H1 (cell line): ENCODE measurements around the gene CDC37.

Source experiments
- CBX8 ChIP-seq: fragments of 300-800, 300-1000 bp; sonication (generic); IDR thresholded peaks from 2 replicates; pipeline ENCODE4 v1.7.1; 2016; ENCODE audit warnings: low read depth, low read length, borderline replicate concordance
- CREB1 ChIP-seq: IDR thresholded peaks from 2 replicates; pipeline ENCODE4 v1.6.1; 2012; ENCODE audit warnings: inconsistent platforms
- CTCF ChIP-seq, 3 experiments: IDR thresholded peaks; 1 replicate in 2 of 3; 2 replicates in 1 of 3; pipeline versions ENCODE4 v1.5.1 to v1.6.1; 2011; ENCODE audit warnings: low read length in 3 of 3, mild to moderate bottlenecking in 3 of 3, inconsistent platforms in 2 of 3, low read depth in 1 of 3, moderate library complexity in 1 of 3; ENCODE audit not compliant: insufficient read depth in 1 of 3; ENCODE audit errors: control extremely low read depth in 1 of 3
- POLR2AphosphoS5 ChIP-seq: IDR thresholded peaks from 2 replicates; pipeline ENCODE4 v1.6.1; 2011; ENCODE audit warnings: low read depth, low read length
- SP1 ChIP-seq: IDR thresholded peaks from 2 replicates; pipeline ENCODE4 v1.6.1; 2011; ENCODE audit warnings: low read depth, low read length

GRCh38 chr19:10395436-10395835 lies 7.9 kb downstream of the CDC37 start:
- TF ChIP-seq CTCF (IDR thresholded peaks at IDR 0.05; ENCODE audit: control extremely low read depth in 1 of 3, insufficient read depth in 1 of 3, low read depth in 1 of 3, low read length in 3 of 3) (no peak), SP1 (no peak), CREB1 (no peak), CBX8 (no peak), POLR2AphosphoS5 (no peak)
